AG10803 (cell line): ENCODE results near the gene KHDC3L.
A peak's percentile ranks its signal among the peaks of the same experiment; 100 is the strongest.

Experiments
- DNase-seq: peaks from one replicate; pipeline ENCODE4 v3.0.0; 2010; ENCODE audit warnings: low read depth
- H3K4me3 ChIP-seq: 2 replicates; pipeline ENCODE4 v1.5.1; 2011; ENCODE audit warnings: mild to moderate bottlenecking, low read length, control low read depth
- CTCF ChIP-seq: conservative IDR thresholded peaks from 2 replicates; pipeline ENCODE4 v1.5.1; 2011; ENCODE audit warnings: mild to moderate bottlenecking, low read length, control low read depth, inconsistent platforms

The KHDC3L gene, protein sequence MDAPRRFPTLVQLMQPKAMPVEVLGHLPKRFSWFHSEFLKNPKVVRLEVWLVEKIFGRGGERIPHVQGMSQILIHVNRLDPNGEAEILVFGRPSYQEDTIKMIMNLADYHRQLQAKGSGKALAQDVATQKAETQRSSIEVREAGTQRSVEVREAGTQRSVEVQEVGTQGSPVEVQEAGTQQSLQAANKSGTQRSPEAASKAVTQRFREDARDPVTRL

GRCh38 chr6:73362358-73362757, at the start of gene KHDC3L:
Gene KHDC3L (plus strand): TSS chr6:73362658. CDS start chr6:73362730, 72 bp downstream.
- no peak for TF ChIP-seq CTCF
- H3K4me3 ChIP-seq: no peak within 1 kb of the TSS
- DNase-seq: no peak

DNA sequence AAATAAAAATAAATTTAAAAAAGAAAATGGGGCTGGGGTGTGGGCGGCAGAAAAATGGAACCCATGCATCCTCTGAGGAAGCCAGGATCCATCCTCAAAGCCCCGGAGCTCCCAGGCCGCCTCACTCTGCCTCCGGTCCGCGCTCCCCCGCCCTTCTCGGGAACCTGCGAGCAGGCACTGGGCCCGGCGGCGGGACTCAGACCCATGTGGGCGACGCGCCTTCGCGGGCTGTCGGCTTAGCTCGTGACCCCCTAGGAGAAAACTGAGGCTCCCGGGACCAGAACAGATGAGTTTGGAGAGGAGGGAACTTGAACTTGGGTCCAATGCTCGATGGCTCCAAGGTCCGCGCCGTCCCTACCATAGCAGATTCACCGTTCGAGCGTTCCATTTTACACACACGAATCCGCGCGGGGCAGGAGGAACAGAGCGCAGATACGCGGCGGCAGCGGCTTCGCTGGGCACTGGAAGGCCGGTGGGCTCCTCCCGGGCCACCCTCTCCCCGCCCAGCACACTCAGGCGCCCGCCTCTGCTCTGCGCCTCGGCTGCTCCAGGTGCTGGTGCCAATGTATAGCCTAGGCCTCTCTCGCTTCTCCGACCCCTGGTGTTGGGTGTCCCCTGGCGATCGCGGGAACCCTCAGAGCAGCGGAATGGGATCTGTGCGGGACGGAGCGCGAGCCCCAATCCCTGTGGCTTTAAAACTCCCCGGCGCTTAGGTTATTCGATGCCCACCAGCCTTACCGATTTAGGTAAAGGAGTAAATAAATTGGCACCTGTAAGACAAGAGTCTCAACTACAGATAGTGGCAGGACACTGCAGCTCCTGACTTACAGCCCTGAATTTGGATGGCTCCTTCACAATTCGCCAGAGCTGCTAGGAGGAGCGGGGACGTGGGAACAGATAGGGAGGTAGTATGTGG, 47.6 kb upstream of the KHDC3L start:
- no peak for DNase-seq
- H3K4me3 ChIP-seq: peak overlapping the region; percentile 27
- TF ChIP-seq CTCF: no peak

DNA sequence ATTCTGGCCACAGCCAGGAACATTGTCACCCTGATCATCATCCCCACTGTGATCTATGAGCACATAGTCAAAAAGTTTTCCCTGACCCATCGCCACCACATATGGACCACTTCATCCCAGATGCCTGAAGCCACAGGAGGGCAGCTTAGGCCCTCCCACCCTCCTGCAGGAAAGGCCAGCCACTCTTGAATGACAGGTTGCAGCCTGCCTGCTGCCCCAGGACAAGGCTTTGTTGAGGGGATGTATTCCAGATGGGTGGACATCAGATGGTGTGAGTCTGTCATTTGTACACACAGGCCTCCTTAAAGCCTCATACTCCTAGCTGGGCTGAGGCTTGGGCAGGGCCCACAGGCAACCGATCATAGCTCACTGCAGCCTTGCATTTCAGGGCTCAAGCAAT, 39.1 kb upstream of the KHDC3L start:
- no peak for DNase-seq
- H3K4me3 ChIP-seq: no peak overlapping the region
- no peak for TF ChIP-seq CTCF

DNA sequence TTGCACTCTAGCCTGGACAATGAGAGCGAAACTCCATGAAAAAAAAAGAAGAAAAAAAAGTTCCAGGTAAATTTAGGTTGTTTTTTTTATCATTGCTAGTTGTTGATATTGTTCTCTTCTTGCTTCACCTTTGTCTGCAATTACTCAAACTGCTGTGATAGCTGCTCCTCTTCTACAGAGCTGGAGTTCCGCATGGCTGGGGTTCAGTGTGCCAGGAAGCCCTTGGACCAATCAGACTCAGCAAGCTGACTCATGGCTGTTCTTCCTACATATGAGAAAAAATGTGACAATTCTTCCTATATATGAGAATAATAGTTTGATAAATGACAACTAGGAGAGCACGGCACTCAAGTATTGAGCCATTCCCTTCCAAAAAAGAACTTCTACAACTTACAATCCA, 36.8 kb upstream of the KHDC3L start:
- H3K4me3 ChIP-seq: no peak overlapping the region
- TF ChIP-seq CTCF: no peak
- no peak for DNase-seq

DNA sequence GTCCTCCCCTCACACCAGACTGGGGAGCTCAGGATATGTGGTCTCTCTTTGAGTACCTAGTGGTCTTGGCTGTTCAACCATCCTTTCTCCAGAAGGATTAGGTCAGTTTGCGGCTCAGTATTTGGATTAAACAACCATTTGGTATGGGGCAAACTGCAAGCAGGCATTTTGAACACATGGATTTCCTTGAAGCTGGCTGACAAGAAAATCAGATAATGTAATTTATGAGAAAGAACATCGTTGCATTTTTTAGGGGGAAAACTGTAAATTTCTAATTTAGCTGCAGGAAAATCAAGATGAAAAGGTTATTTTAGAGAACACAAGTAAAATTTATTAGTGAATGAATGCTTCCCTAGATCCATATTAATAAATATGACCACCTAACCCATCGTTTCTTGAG, 33.7 kb upstream of the KHDC3L start:
- H3K4me3 ChIP-seq: no peak overlapping the region
- DNase-seq: no peak
- no peak for TF ChIP-seq CTCF

GRCh38 chr6:73329201-73329600, 33.3 kb upstream of the KHDC3L start:
- no peak for DNase-seq
- no peak for TF ChIP-seq CTCF
- no peak overlapping the region for H3K4me3 ChIP-seq

DNA sequence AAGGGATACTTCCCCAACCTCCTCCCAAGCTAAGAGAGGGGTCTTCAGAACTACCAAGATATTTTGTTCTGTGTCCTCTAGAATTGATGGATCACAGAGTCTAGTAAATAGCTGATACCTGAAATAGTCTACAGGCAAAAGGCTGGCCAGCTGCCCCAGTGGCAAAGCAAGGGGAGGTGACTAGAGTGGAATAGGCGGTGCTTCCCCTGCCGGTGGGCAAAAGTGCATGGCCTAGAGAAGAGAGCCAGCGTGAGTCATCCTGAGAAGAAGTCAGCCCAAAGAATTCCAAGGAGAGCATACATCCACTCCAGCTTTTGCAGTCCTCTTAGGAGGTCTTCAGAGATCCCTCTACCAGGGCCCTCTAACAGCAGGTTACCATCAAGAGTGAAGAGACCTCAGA, 23.1 kb upstream of the KHDC3L start:
- TF ChIP-seq CTCF: no peak
- no peak for DNase-seq
- no peak overlapping the region for H3K4me3 ChIP-seq
